Ishikawa (cell line): ENCODE data around the gene FGL2.

Source experiments
- CEBPB ChIP-seq: IDR thresholded peaks from 2 replicates; pipeline ENCODE4 v1.6.1; 2012
- CREB1 ChIP-seq: IDR thresholded peaks from 2 replicates; pipeline ENCODE4 v1.6.1; 2012; ENCODE audit warnings: low read depth
- EGR1 ChIP-seq: IDR thresholded peaks from 2 replicates; pipeline ENCODE4 v1.6.1; 2012
- EP300 ChIP-seq: IDR thresholded peaks from 2 replicates; pipeline ENCODE4 v1.6.1; 2012; ENCODE audit warnings: borderline replicate concordance
- FOXM1 ChIP-seq: IDR thresholded peaks from 2 replicates; pipeline ENCODE4 v1.6.1; 2012; ENCODE audit warnings: low read depth, borderline replicate concordance
- MAX ChIP-seq: IDR thresholded peaks from 2 replicates; pipeline ENCODE4 v1.6.1; 2012
- NFIC ChIP-seq: IDR thresholded peaks from 2 replicates; pipeline ENCODE4 v1.6.1; 2012
- RAD21 ChIP-seq: IDR thresholded peaks from 2 replicates; pipeline ENCODE4 v1.6.1; 2012; ENCODE audit warnings: low read depth
- REST ChIP-seq: IDR thresholded peaks from 2 replicates; pipeline ENCODE4 v1.6.1; 2012; ENCODE audit warnings: low read depth, mild to moderate bottlenecking
- TAF1 ChIP-seq: IDR thresholded peaks from 2 replicates; pipeline ENCODE4 v1.6.1; 2012; ENCODE audit warnings: low read depth, mild to moderate bottlenecking
- TCF12 ChIP-seq: IDR thresholded peaks from 2 replicates; pipeline ENCODE4 v1.6.1; 2012; ENCODE audit warnings: low read depth
- TEAD4 ChIP-seq: IDR thresholded peaks from 2 replicates; pipeline ENCODE4 v1.6.1; 2012
- USF1 ChIP-seq: IDR thresholded peaks from 2 replicates; pipeline ENCODE4 v1.6.1; 2012
- YY1 ChIP-seq: IDR thresholded peaks from 2 replicates; pipeline ENCODE4 v1.6.1; 2012; ENCODE audit warnings: low read depth
- ZBTB7A ChIP-seq: IDR thresholded peaks from 2 replicates; pipeline ENCODE4 v1.6.1; 2012; ENCODE audit warnings: low read depth

FGL2 gene

GRCh38 chr7:77245015-77245755 lies 45.6 kb upstream of the FGL2 start:
- TF ChIP-seq EGR1 (no peak), CEBPB (no peak), CREB1 (no peak), NFIC (no peak), USF1 (no peak), REST (no peak), EP300 (no peak)

GRCh38 chr7:77244222-77244934 lies 44.8 kb upstream of the FGL2 start:
- TF ChIP-seq TCF12 = no peak
- TF ChIP-seq EP300 = no peak
- no peak for TF ChIP-seq MAX
- TF ChIP-seq YY1 = no peak
- no peak for TF ChIP-seq CREB1
- TF ChIP-seq ZBTB7A = no peak
- no peak for TF ChIP-seq REST
- TF ChIP-seq RAD21 = no peak
- no peak for TF ChIP-seq CEBPB
- no peak for TF ChIP-seq FOXM1
- no peak for TF ChIP-seq NFIC

GRCh38 chr7:77242554-77242953 lies 42.9 kb upstream of the FGL2 start:
- no peak for TF ChIP-seq TCF12
- no peak for TF ChIP-seq USF1
- TF ChIP-seq YY1 = no peak
- TF ChIP-seq FOXM1 = no peak
- TF ChIP-seq TAF1 = no peak
- no peak for TF ChIP-seq MAX
- TF ChIP-seq EGR1 = no peak
- TF ChIP-seq CREB1 = no peak
- TF ChIP-seq RAD21 = no peak
- TF ChIP-seq EP300 = no peak
- no peak for TF ChIP-seq ZBTB7A
- no peak for TF ChIP-seq REST
- no peak for TF ChIP-seq CEBPB
- TF ChIP-seq TEAD4 = no peak
- no peak for TF ChIP-seq NFIC

- TF ChIP-seq EGR1 (no peak), USF1 (no peak), TCF12 (no peak), TAF1 (no peak), MAX (no peak), CEBPB (no peak), YY1 (no peak), FOXM1 (no peak), RAD21 (no peak), ZBTB7A (no peak), EP300 (no peak), CREB1 (no peak), TEAD4 (no peak), NFIC (no peak), REST (no peak)
Observed at GRCh38 chr7:77242068-77242467, 42.4 kb upstream of the FGL2 start.
